Progenitor cell of endocrine pancreas (in vitro differentiated cells): ENCODE data around the gene CPNE6. TPM values are rescaled to one million over a fixed set of nuclear protein-coding genes. Genes with fewer than 3 reads are reported as not detected.
"Not testable (repeated sequence)": the region's sequence is repeated elsewhere in the genome, so short reads cannot be mapped to it uniquely, and the experiment has no call there.

ENCODE experiments used
- DNase-seq: peaks from one replicate; pipeline ENCODE4 v3.0.0; 2021; ENCODE audit warnings: low spot score; ENCODE audit not compliant: unreplicated experiment
- H3K27ac Mint-ChIP-seq: 2 replicates; pipeline ENCODE4 v1.8.0; 2021; ENCODE audit warnings: mild to moderate bottlenecking, moderate library complexity, mixed read lengths
- H3K27me3 Mint-ChIP-seq: 2 replicates; pipeline ENCODE4 v1.8.0; 2021; ENCODE audit warnings: mixed read lengths
- H3K36me3 Mint-ChIP-seq: 2 replicates; pipeline ENCODE4 v1.8.0; 2022; ENCODE audit warnings: mixed read lengths; ENCODE audit not compliant: insufficient read depth
- H3K4me1 Mint-ChIP-seq: 2 replicates; pipeline ENCODE4 v1.8.0; 2021; ENCODE audit warnings: low read depth, mixed read lengths
- H3K4me3 Mint-ChIP-seq: 2 replicates; pipeline ENCODE4 v1.8.0; 2021; ENCODE audit warnings: low read depth, mild to moderate bottlenecking, moderate library complexity, mixed read lengths
- H3K9me3 Mint-ChIP-seq: 2 replicates; pipeline ENCODE4 v1.8.0; 2021; ENCODE audit warnings: low read depth, mixed read lengths
- total RNA-seq: library from RNA; stranded (reverse); gene quantifications from 2 replicates; pipeline ENCODE4 v1.2.1, GENCODE V29; 2021
- TF ChIP-seq, protein P1 (sequence below): fragments of 200-600 bp; sonication (generic); IDR thresholded peaks from one replicate; pipeline ENCODE4 v1.5.0; 2021; ENCODE audit warnings: antibody characterized with exemption, mild to moderate bottlenecking; ENCODE audit not compliant: unreplicated experiment

The CPNE6 gene
- total RNA-seq, 1 donor from 2014 or later = not detected

- H3K27ac Mint-ChIP-seq = peak overlapping the region; percentile 92
- DNase-seq = peak; percentile 56
- peak overlapping the region; percentile 93 for H3K4me3 Mint-ChIP-seq
- H3K9me3 Mint-ChIP-seq = peaks cover 1% of the 10 kb centered on the region
- no peaks in the 10 kb centered on the region for H3K27me3 Mint-ChIP-seq
- TF ChIP-seq, protein P1, sequence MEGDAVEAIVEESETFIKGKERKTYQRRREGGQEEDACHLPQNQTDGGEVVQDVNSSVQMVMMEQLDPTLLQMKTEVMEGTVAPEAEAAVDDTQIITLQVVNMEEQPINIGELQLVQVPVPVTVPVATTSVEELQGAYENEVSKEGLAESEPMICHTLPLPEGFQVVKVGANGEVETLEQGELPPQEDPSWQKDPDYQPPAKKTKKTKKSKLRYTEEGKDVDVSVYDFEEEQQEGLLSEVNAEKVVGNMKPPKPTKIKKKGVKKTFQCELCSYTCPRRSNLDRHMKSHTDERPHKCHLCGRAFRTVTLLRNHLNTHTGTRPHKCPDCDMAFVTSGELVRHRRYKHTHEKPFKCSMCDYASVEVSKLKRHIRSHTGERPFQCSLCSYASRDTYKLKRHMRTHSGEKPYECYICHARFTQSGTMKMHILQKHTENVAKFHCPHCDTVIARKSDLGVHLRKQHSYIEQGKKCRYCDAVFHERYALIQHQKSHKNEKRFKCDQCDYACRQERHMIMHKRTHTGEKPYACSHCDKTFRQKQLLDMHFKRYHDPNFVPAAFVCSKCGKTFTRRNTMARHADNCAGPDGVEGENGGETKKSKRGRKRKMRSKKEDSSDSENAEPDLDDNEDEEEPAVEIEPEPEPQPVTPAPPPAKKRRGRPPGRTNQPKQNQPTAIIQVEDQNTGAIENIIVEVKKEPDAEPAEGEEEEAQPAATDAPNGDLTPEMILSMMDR = peak; percentile 76
- H3K36me3 Mint-ChIP-seq = no peaks in the 10 kb centered on the region
- H3K4me1 Mint-ChIP-seq = peaks cover 4% of the 10 kb centered on the region
These were observed 35.0 kb upstream of the CPNE6 start for GRCh38 chr14:24036169-24036962.

GRCh38 chr14:24036963-24037657 is 34.3 kb upstream of the CPNE6 start:
- Mint-ChIP-seq H3K27ac (peak overlapping the region; percentile 92), H3K4me3 (peak overlapping the region; percentile 93)
- H3K9me3 Mint-ChIP-seq, H3K36me3 Mint-ChIP-seq, DNase-seq, H3K4me1 Mint-ChIP-seq, H3K27me3 Mint-ChIP-seq: not testable (repeated sequence)

GRCh38 chr14:24037658-24038037 is 33.7 kb upstream of the CPNE6 start:
- TF ChIP-seq, protein P1 = no peak
- H3K9me3 Mint-ChIP-seq = no peaks in the 10 kb centered on the region
- DNase-seq = no peak
- H3K4me1 Mint-ChIP-seq = peaks cover 4% of the 10 kb centered on the region
- no peaks in the 10 kb centered on the region for H3K27me3 Mint-ChIP-seq
- H3K27ac Mint-ChIP-seq = no peak overlapping the region
- no peak overlapping the region for H3K4me3 Mint-ChIP-seq
- no peaks in the 10 kb centered on the region for H3K36me3 Mint-ChIP-seq

- H3K27me3 Mint-ChIP-seq = no peaks in the 10 kb centered on the region
- no peaks in the 10 kb centered on the region for H3K36me3 Mint-ChIP-seq
- TF ChIP-seq, protein P1 = no peak
- H3K27ac Mint-ChIP-seq = no peak overlapping the region
- peaks cover 4% of the 10 kb centered on the region for H3K4me1 Mint-ChIP-seq
- no peaks in the 10 kb centered on the region for H3K9me3 Mint-ChIP-seq
- no peak for DNase-seq
- H3K4me3 Mint-ChIP-seq = no peak overlapping the region
These were observed 32.7 kb upstream of the CPNE6 start for GRCh38 chr14:24038686-24039085.

DNA sequence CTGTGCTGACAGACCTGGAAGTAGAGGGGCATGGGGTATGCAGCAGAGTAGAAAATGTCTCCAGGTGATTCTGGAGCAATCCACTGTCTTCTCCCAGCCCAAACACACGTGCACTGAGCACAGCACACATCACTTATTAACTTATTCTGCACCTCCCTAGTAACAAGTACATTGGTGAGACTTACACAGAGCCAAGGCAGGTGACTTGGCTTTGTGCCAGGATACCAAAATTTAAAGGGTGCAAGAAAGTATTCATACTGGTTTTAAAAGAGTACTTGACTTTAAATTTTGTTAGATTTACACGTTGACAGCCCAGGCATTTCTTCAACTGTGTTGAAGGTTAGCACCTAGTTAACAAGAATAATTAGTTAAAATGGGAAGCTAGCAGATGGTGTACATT is 30.7 kb upstream of the CPNE6 start:
- Mint-ChIP-seq H3K4me1 (peaks cover 4% of the 10 kb centered on the region), H3K9me3 (no peaks in the 10 kb centered on the region), H3K27ac (no peak overlapping the region), H3K4me3 (no peak overlapping the region), H3K27me3 (no peaks in the 10 kb centered on the region), H3K36me3 (no peaks in the 10 kb centered on the region)
- TF ChIP-seq, protein P1 = no peak
- DNase-seq = no peak
